Effector CD4-positive, alpha-beta T cell (primary cell): Measurements from ENCODE around the gene LRRC31.

Experiments
- DNase-seq: peaks from one replicate; pipeline ENCODE4 v3.0.0-alpha.2; 2020

Gene LRRC31

DNA sequence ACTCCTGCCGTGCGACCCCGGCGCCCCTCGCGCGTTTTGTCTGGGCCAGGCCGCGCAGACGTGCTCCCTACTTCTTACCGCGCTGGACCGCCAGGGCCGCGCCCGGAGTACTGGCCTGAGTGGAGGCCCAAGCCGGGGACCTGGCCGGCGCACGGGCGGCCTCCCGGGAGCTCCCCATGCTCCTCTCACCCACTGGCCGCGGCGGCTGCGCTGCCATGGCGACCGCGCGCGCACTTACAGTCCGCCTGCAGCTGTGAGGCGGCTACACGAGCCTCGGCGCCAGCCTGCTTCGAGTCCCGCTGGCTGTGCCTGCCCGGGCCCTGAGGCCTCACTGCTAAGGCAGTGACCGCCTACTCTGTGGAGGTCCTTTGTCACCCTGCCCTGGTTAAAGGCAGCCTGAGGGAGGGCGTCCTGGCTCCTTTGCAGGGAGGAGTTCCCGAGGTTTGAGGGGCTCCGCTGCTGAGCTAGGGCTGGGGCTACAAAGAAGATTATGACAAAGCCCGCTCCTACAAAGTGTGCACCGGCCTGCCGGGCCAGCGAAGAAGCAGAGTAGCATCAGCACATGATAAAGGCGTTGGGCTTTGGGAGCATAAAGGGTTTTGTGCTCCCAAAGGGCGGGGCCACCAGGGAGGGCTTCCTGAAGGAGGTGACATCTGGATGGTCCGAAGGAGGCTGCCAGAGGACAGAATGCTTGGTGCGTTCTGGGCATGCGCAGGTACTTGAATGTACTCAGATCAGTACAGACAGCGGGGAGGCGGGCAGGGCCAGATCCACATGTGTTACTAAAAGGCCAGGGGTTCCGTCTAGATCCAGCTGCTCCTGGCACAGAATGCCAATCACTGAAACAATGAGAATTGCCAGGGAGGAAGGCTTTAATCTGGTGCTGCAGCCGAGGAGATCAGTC, 57.2 kb downstream of the LRRC31 start, which contains the start of the genes LRRC34 and LRRIQ4:
Gene LRRC34 (minus strand): TSS at position 573 of the 904 bp plus-strand sequence. CDS start 356 bp downstream, at position 217.
Gene LRRIQ4 (plus strand): TSS at position 539 of the 904 bp plus-strand sequence. CDS start 9,052 bp downstream, outside the sequence.
- peak; percentile 39 for DNase-seq

DNA sequence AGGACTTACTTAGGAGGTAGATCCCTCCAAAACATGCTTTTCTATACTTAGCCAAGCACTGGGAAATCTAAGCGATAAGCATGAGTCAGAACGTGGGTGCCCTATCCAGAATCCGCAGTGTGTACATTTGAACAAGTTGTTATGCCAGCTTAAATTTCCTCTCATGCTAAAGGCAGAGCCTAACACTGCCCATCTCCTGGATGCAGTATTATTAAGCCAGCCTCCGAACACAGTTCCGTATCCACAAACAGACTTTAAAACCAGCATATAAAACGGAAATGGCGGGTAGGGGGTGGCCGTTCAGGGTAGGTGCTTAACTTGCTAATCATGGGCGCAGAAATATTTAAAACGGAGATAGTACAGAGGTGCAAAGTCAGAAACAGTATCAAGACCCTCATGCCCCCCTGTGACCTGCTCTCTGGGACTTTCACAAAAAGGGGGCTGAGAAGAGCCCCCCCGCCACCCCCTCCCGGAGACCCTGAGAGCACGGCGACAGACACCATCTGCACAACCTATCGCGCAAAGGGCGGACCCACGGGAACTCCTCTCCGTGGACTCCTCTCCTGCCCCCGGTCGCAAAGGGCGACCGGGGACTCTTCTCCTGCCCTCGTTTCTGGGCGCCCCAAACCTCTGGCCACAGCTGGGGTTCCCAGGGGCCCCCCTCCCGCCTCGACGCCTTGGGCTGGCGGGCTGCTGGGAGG, 58.0 kb downstream of the LRRC31 start:
- no peak for DNase-seq

DNA sequence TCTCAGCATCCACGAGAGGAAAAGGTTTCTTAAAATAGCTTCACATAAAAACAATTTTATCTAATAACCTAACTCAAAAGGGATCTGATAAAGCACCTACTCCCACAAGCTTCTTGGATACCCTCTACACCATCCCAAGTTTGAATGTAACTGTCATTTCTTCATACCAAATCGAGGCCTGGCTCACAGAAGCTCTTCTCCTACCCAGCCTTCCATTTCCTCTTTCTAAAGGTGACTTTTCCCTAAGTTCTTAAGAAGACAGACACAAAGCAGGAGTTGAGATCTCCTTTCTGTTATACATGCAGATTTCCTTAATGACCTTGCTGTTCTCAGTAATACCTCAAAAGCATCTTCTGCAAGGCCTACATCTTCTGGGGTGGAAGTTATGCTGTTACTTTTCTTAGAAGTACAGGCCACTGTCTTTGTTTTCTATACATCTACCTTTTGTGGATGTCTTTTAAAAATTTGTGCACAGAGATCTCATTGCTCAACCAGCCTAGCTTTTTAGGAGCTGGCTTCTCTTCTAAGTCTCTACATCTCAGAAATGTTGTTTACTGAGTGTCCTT, 60.4 kb downstream of the LRRC31 start:
- no peak for DNase-seq

DNA sequence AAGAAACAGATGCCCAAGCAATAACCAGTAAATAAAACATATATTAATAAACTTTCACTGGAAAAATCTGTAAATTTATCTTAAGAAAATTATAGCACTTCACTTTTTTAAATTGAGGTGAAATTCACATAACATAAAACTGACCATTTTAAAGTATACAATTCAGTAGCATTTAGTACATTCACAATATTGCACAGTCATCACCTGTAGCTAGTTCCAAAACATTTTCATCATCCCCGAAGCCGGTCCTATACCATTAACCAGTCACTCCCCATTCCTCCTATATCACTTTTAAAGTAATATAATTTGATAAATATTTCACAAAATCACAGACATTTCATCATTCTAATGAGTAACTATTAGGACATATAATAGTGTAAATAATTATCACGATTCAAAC, 65.1 kb downstream of the LRRC31 start:
- no peak for DNase-seq

DNA sequence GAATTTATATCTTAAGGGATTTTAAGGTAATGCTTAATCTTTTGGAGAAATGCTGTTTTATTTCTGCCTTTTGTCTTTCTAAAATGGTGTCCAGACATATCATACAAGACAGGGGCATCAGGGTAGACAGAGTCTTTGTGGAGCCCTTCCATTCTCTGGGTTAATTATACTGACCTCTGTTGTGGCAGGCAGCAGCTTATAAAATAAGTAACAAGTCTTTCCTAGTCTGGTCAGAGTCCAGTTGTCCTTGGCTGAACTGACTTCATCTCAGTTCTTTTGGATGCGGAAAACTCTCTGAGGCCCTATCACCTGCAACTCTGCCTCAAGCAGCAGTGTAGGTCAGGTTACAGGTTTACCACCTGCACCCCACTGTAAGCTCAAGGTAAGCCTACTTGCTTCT, 77.4 kb downstream of the LRRC31 start:
- no peak for DNase-seq

DNA sequence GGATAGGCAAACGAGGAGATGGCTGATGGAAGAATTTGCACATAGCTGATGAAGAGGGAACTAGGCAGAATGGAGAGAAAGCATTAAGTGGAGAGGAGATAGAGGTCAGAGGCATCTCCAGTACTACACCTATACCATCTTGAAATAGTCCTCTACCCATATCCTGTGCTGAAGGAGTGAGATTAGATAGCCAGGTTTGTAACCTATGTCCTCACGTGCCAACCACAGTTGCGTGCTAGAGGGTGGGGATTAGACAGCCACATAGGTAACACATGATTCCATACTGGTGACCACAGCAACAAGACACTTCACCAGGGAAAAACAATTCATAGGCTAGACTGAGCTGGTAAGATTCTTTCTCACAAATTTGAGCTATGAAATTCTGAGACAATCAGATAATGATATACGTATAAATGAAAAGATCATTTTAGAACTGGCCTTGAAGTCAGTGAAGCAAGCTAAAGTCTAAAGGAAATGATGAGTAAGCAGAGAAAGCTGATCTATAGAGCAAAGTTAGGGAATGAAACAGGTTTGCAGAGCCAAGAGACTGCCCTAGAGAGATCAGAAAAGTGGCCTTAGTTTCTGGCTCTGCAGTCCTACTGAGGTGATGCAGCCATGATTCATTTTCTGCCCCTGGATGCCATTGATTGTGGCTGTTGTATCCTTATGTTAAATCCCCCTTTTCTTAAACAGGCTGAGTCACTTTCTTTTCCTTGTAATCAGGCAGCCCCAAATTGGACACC, 78.9 kb downstream of the LRRC31 start:
- no peak for DNase-seq

DNA sequence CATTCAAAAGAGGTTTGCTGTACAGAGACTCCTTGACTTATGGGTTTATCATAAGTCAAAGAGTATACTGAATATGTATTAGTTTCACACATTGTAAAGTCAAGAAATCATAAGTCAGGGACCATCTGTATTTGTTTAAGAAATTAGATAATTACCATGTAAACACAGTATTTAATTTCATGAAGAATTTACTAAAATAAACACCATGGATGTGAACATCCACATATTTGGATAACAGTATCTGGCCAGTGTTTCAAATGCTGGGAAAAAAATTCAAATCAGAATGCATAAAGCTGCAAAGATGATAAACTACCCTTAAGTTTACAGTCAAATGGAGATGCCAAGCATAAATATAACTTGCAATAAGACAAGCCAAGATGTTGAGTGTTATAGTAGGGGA, 79.5 kb downstream of the LRRC31 start:
- DNase-seq, result no peak
